H1 (cell line): Measurements from ENCODE around the gene WDR7. TPM values are rescaled to one million over a fixed set of nuclear protein-coding genes. Genes with fewer than 3 reads are reported as not detected.

Experiments
- CTCF ChIA-PET: fragments of 300-600 bp; sonication (Branson Sonifier 250); formaldehyde crosslinking; loops from one replicate; lab custom pipeline; 2021; ENCODE audit not compliant: partially characterized antibody; lab: Charles Lee
- POLR2A ChIA-PET: fragments of 300-600 bp; sonication (Branson Sonifier 250); formaldehyde crosslinking; loops from one replicate; lab custom pipeline; 2021; ENCODE audit warnings: inconsistent platforms; ENCODE audit not compliant: partially characterized antibody; lab: Charles Lee
- DNase-seq, 2 experiments: peaks; one replicate each; pipeline versions ENCODE4 v3.0.0 to v3.0.0-alpha.2; 2010 to 2022; ENCODE audit warnings: low spot score in 2 of 2, low read depth in 1 of 2, mixed read lengths in 1 of 2
- FAIRE-seq: peaks from 2 replicates; lab custom pipeline; 2011; peaks lifted over from hg19 to GRCh38; lab: Jason Lieb, UNC
- H2AFZ ChIP-seq: 2 replicates; pipeline ENCODE4 v1.8.1; 2012; ENCODE audit warnings: low read length, inconsistent platforms
- H2AK5ac ChIP-seq: 2 replicates; pipeline ENCODE4 v1.6.1; 2013; ENCODE audit warnings: low read depth, low read length
- H2BK120ac ChIP-seq: replicated peaks from 2 replicates; pipeline ENCODE3; 2013; ENCODE audit warnings: low read depth, low read length, inconsistent platforms
- H2BK12ac ChIP-seq: 2 replicates; pipeline ENCODE4 v1.6.1; 2013; ENCODE audit warnings: low read depth, low read length
- H2BK15ac ChIP-seq: 2 replicates; pipeline ENCODE4 v1.6.1; 2013; ENCODE audit warnings: low read length
- H2BK20ac ChIP-seq: 2 replicates; pipeline ENCODE4 v1.6.1; 2013; ENCODE audit warnings: low read length
- H2BK5ac ChIP-seq: 2 replicates; pipeline ENCODE4 v1.6.1; 2013; ENCODE audit warnings: low read depth, low read length
- H3K14ac ChIP-seq: 2 replicates; pipeline ENCODE4 v1.6.1; 2013; ENCODE audit warnings: inconsistent platforms; ENCODE audit not compliant: insufficient read length
- H3K18ac ChIP-seq: 2 replicates; pipeline ENCODE4 v1.6.1; 2013; ENCODE audit warnings: low read length; ENCODE audit errors: extremely low read depth
- H3K23ac ChIP-seq: 2 replicates; pipeline ENCODE4 v1.6.1; 2013; ENCODE audit warnings: inconsistent platforms; ENCODE audit not compliant: insufficient read length
- H3K23me2 ChIP-seq: 2 replicates; pipeline ENCODE4 v1.6.1; 2013; ENCODE audit warnings: low read depth, low read length
- H3K27ac ChIP-seq: 2 replicates; pipeline ENCODE4 v1.6.1; 2011; ENCODE audit warnings: low read depth, low read length, inconsistent platforms
- H3K27me3 ChIP-seq, 4 experiments: replicated peaks in 1 of 4; 1 replicate in 1 of 4; 2 replicates in 3 of 4; pipeline versions ENCODE4 v1.6.1 to v1.8.1; 2011 to 2013; ENCODE audit warnings: low read length in 3 of 4, mild to moderate bottlenecking in 3 of 4, inconsistent platforms in 2 of 4, mixed read lengths in 2 of 4, moderate library complexity in 1 of 4; ENCODE audit not compliant: control insufficient read depth in 3 of 4, insufficient read depth in 3 of 4; ENCODE audit errors: extremely low read depth in 1 of 4
- H3K36me3 ChIP-seq, 4 experiments: 2 replicates each; pipeline versions ENCODE4 v1.6.1 to v1.8.1; 2011 to 2013; ENCODE audit warnings: mild to moderate bottlenecking in 4 of 4, low read length in 3 of 4, moderate library complexity in 2 of 4, control low read depth in 1 of 4, inconsistent platforms in 1 of 4; ENCODE audit not compliant: insufficient read depth in 4 of 4, control insufficient read depth in 2 of 4
- H3K4ac ChIP-seq: replicated peaks from 2 replicates; pipeline ENCODE3; 2013; ENCODE audit warnings: low read length, low read depth, mixed read lengths, inconsistent platforms; ENCODE audit not compliant: insufficient read length
- H3K4me1 ChIP-seq, 4 experiments: replicated peaks in 1 of 4; 1 replicate in 1 of 4; 2 replicates in 3 of 4; pipeline versions ENCODE4 v1.6.1 to v1.8.1; 2011 to 2013; ENCODE audit warnings: low read length in 3 of 4, inconsistent platforms in 2 of 4, mixed read lengths in 1 of 4; ENCODE audit not compliant: insufficient read depth in 4 of 4, control insufficient read depth in 3 of 4
- H3K4me2 ChIP-seq, 2 experiments: 2 replicates each; pipeline versions ENCODE4 v1.6.1 to v1.8.1; 2011 to 2013; ENCODE audit warnings: low read depth in 2 of 2, low read length in 2 of 2, control low read depth in 1 of 2, inconsistent platforms in 1 of 2, mild to moderate bottlenecking in 1 of 2; ENCODE audit not compliant: insufficient read depth in 1 of 2
- H3K4me3 ChIP-seq, 4 experiments: fragments of 200-600, 300-600 bp in 1 of 4; sonication (generic), shearing (Covaris generic), sonication (Bioruptor Twin) in 1 of 4; 2 replicates each; pipeline versions ENCODE4 v1.5.1 to v1.8.1; 2011 to 2016; ENCODE audit warnings: low read length in 4 of 4, low read depth in 3 of 4, control low read depth in 2 of 4, inconsistent platforms in 2 of 4, mild to moderate bottlenecking in 2 of 4, mixed read lengths in 1 of 4, moderate library complexity in 1 of 4; ENCODE audit not compliant: insufficient read depth in 2 of 4; ENCODE audit errors: extremely low read depth in 1 of 4
- H3K56ac ChIP-seq: replicated peaks from 2 replicates; pipeline ENCODE3; 2013; ENCODE audit warnings: low read depth, mild to moderate bottlenecking, mixed read lengths, low read length, inconsistent platforms; ENCODE audit not compliant: insufficient read length
- H3K79me1 ChIP-seq: 2 replicates; pipeline ENCODE4 v1.6.1; 2013; ENCODE audit warnings: low read depth, low read length, control low read depth
- H3K79me2 ChIP-seq, 2 experiments: 2 replicates each; pipeline versions ENCODE4 v1.6.1 to v1.8.1; 2012 to 2013; ENCODE audit warnings: low read length in 2 of 2, mild to moderate bottlenecking in 2 of 2, inconsistent platforms in 1 of 2; ENCODE audit not compliant: insufficient read depth in 2 of 2, control insufficient read depth in 1 of 2
- H3K9ac ChIP-seq, 4 experiments: replicated peaks in 1 of 4; 1 replicate in 1 of 4; 2 replicates in 3 of 4; pipeline versions ENCODE4 v1.6.1 to v1.8.1; 2011 to 2013; ENCODE audit warnings: low read depth in 3 of 4, low read length in 3 of 4, control low read depth in 2 of 4, mild to moderate bottlenecking in 2 of 4, moderate library complexity in 2 of 4, inconsistent platforms in 1 of 4; ENCODE audit errors: extremely low read depth in 1 of 4
- H3K9me3 ChIP-seq, 2 experiments: 2 replicates each; pipeline versions ENCODE4 v1.6.1 to v1.8.1; 2012 to 2013; ENCODE audit warnings: mild to moderate bottlenecking in 2 of 2, moderate library complexity in 2 of 2, control low read depth in 1 of 2, inconsistent platforms in 1 of 2, low read depth in 1 of 2, low read length in 1 of 2, mixed read lengths in 1 of 2; ENCODE audit not compliant: insufficient read depth in 2 of 2
- H4K20me1 ChIP-seq, 2 experiments: replicated peaks in 1 of 2; 2 replicates each; pipeline versions ENCODE3 to v1.8.1; 2011 to 2013; ENCODE audit warnings: inconsistent platforms in 2 of 2, low read length in 2 of 2, mild to moderate bottlenecking in 1 of 2; ENCODE audit not compliant: insufficient read depth in 2 of 2, control insufficient read depth in 1 of 2
- H4K5ac ChIP-seq: 2 replicates; pipeline ENCODE4 v1.6.1; 2013; ENCODE audit warnings: low read length, low read depth, mixed read lengths, inconsistent platforms; ENCODE audit not compliant: insufficient read length
- H4K8ac ChIP-seq: 2 replicates; pipeline ENCODE4 v1.8.0; 2013; ENCODE audit warnings: mild to moderate bottlenecking, moderate library complexity, low read length, inconsistent platforms; ENCODE audit not compliant: insufficient read depth; ENCODE audit errors: extremely low read depth
- H4K91ac ChIP-seq: replicated peaks from 2 replicates; pipeline ENCODE3; 2013; ENCODE audit warnings: low read length, mixed read lengths, inconsistent platforms; ENCODE audit not compliant: insufficient read length
- BRCA1 ChIP-seq: IDR thresholded peaks from 2 replicates; pipeline ENCODE4 v1.6.1; 2012; ENCODE audit warnings: low read depth, low read length, improper control_type of control experiment
- CHD2 ChIP-seq: IDR thresholded peaks from 2 replicates; pipeline ENCODE4 v1.6.1; 2012; ENCODE audit warnings: low read length, improper control_type of control experiment
- CREB1 ChIP-seq: IDR thresholded peaks from 2 replicates; pipeline ENCODE4 v1.6.1; 2012; ENCODE audit warnings: inconsistent platforms
- FOSL1 ChIP-seq: IDR thresholded peaks from 2 replicates; pipeline ENCODE4 v1.6.1; 2011; ENCODE audit warnings: mild to moderate bottlenecking, low read depth, low read length, moderate library complexity; ENCODE audit not compliant: insufficient read depth
- JUN ChIP-seq: IDR thresholded peaks from 2 replicates; pipeline ENCODE4 v1.6.1; 2011; ENCODE audit warnings: low read depth, mild to moderate bottlenecking, improper control_type of control experiment, low read length
- POLR2A ChIP-seq, 2 experiments: IDR thresholded peaks; 1 replicate in 1 of 2; 2 replicates in 1 of 2; pipeline ENCODE4 v1.6.1; 2011; ENCODE audit warnings: low read depth in 2 of 2, low read length in 2 of 2, mild to moderate bottlenecking in 2 of 2; ENCODE audit errors: control extremely low read depth in 1 of 2
- POLR2AphosphoS5 ChIP-seq: IDR thresholded peaks from 2 replicates; pipeline ENCODE4 v1.6.1; 2011; ENCODE audit warnings: low read depth, low read length
- RAD21 ChIP-seq, 2 experiments: IDR thresholded peaks in 1 of 2; conservative IDR thresholded peaks in 1 of 2; 2 replicates each; pipeline ENCODE4 v1.6.1; 2011; ENCODE audit warnings: low read depth in 2 of 2, low read length in 2 of 2, improper control_type of control experiment in 1 of 2, inconsistent platforms in 1 of 2, mild to moderate bottlenecking in 1 of 2, moderate library complexity in 1 of 2
- SP1 ChIP-seq: IDR thresholded peaks from 2 replicates; pipeline ENCODE4 v1.6.1; 2011; ENCODE audit warnings: low read depth, low read length
- TAF1 ChIP-seq: IDR thresholded peaks from 2 replicates; pipeline ENCODE4 v1.6.1; 2011; ENCODE audit warnings: mild to moderate bottlenecking, low read depth, low read length
- TBP ChIP-seq: IDR thresholded peaks from 2 replicates; pipeline ENCODE4 v1.6.1; 2011; ENCODE audit warnings: low read depth, low read length, improper control_type of control experiment
- WGBS, 2 experiments: shearing (Covaris generic) in 1 of 2; methylation state at CpG; one replicate each; pipeline versions ENCODE4 v1.1.6 to v1.1.7; 2013 to 2015; ENCODE audit warnings: low lambda C conversion rate in 2 of 2, mixed read lengths in 2 of 2, inconsistent platforms in 1 of 2, low coverage in 1 of 2, missing lambda C conversion rate in 1 of 2; ENCODE audit not compliant: insufficient replicate concordance in 2 of 2, insufficient coverage in 1 of 2, insufficient read length in 1 of 2; ENCODE audit errors: extremely low coverage in 1 of 2, missing lambda C conversion rate in 1 of 2; 5-methylcytosine and 5-hydroxymethylcytosine counted together
- polyA plus RNA-seq, 7 experiments: library from polyadenylated mRNA; depleted of rRNA in 3 of 7; stranded (reverse) in 5 of 7; unstranded in 2 of 7; fragments of >200 nt in 5 of 7; fragments of 200-250 nt in 2 of 7; gene quantifications; 1 replicate in 5 of 7; 2 replicates in 1 of 7; 4 replicates in 1 of 7; pipeline versions ENCODE4 v1.2.1 to v1.2.3, GENCODE V29; 2011 to 2013; ENCODE audit warnings: missing spikeins in 2 of 7, mixed read lengths in 2 of 7
- total RNA-seq: library from RNA; stranded (reverse); fragmentation: NEBNext Ultra II Directional; extraction: Animal tissue kit (Norgen Biotek cat#: 25700); gene quantifications from 2 replicates; pipeline ENCODE4 v1.2.1, GENCODE V29; 2021
- TF ChIP-seq, protein P1 (sequence below), 3 experiments: IDR thresholded peaks; 1 replicate in 2 of 3; 2 replicates in 1 of 3; pipeline versions ENCODE4 v1.5.1 to v1.6.1; 2011; ENCODE audit warnings: low read length in 3 of 3, mild to moderate bottlenecking in 3 of 3, inconsistent platforms in 2 of 3, low read depth in 1 of 3, moderate library complexity in 1 of 3; ENCODE audit not compliant: insufficient read depth in 1 of 3; ENCODE audit errors: control extremely low read depth in 1 of 3

WDR7 gene
- total and polyA plus RNA-seq, 2 of the 8 experiments (the other 6 are each of a cell fraction or from before 2014, with no cell fraction given), result 5.5 to 15.2 TPM

DNA sequence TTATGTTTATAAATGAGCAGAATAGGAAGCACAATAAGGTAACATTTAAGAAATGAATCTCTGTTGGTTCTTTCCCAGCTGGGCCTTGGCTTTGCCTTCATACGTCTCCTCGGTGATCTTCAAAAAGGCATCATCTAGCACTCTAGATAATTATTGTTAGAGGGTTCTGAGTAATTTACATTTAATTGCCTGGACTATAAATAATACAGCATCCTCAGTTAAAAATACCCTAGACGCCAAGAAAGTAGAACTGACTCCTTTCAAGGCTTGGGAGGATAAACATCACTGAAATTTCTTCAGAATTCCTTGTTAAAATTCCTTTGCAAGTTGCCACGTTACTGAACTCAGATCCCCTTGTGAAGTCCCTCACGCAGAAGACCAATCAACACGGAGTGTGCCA, 296.1 kb downstream of the WDR7 start:
- Histone ChIP-seq H3K56ac (no peak overlapping the region), H3K4me2 (no peak overlapping the region)

More for the DNA sequence above, 296.1 kb downstream of the WDR7 start:
- no peak overlapping the region for H2BK12ac ChIP-seq
- no peak overlapping the region for H2BK20ac ChIP-seq
- POLR2A ChIA-PET, result no interaction called here
- no peak overlapping the region for H2BK5ac ChIP-seq
- no peak overlapping the region for H3K9ac ChIP-seq
- H4K20me1 ChIP-seq, result no peaks in the 10 kb centered on the region
- no peak overlapping the region for H3K4me3 ChIP-seq
- H3K23ac ChIP-seq, result no peak overlapping the region
- no peak overlapping the region for H3K4ac ChIP-seq
- H4K5ac ChIP-seq, result no peak overlapping the region
- H3K36me3 ChIP-seq, result no peaks in the 10 kb centered on the region
- no peak overlapping the region for H3K18ac ChIP-seq
- no peaks in the 10 kb centered on the region for H3K79me2 ChIP-seq
- no peak overlapping the region for H3K14ac ChIP-seq
- H2AK5ac ChIP-seq, result no peak overlapping the region
- FAIRE-seq, result no peak
- no peaks in the 10 kb centered on the region for H3K4me1 ChIP-seq
- H3K9me3 ChIP-seq, result no peaks in the 10 kb centered on the region
- H2BK15ac ChIP-seq, result no peak overlapping the region
- no peak overlapping the region for H2BK120ac ChIP-seq
- H4K8ac ChIP-seq, result no peak overlapping the region
- no peak for TF ChIP-seq RAD21 (IDR thresholded peaks at IDR 0.05 in 1 of 2, conservative IDR thresholded peaks at IDR 0.05 in 1 of 2; ENCODE audit: low read depth in 2 of 2, low read length in 2 of 2)
- TF ChIP-seq CHD2, result no peak
- TF ChIP-seq POLR2A (IDR thresholded peaks at IDR 0.05; ENCODE audit: control extremely low read depth in 1 of 2, low read depth in 2 of 2, low read length in 2 of 2), result no peak
- TF ChIP-seq SP1, result no peak
- no peak for TF ChIP-seq BRCA1
- TF ChIP-seq, protein P1, sequence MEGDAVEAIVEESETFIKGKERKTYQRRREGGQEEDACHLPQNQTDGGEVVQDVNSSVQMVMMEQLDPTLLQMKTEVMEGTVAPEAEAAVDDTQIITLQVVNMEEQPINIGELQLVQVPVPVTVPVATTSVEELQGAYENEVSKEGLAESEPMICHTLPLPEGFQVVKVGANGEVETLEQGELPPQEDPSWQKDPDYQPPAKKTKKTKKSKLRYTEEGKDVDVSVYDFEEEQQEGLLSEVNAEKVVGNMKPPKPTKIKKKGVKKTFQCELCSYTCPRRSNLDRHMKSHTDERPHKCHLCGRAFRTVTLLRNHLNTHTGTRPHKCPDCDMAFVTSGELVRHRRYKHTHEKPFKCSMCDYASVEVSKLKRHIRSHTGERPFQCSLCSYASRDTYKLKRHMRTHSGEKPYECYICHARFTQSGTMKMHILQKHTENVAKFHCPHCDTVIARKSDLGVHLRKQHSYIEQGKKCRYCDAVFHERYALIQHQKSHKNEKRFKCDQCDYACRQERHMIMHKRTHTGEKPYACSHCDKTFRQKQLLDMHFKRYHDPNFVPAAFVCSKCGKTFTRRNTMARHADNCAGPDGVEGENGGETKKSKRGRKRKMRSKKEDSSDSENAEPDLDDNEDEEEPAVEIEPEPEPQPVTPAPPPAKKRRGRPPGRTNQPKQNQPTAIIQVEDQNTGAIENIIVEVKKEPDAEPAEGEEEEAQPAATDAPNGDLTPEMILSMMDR (IDR thresholded peaks at IDR 0.05; ENCODE audit: control extremely low read depth in 1 of 3, insufficient read depth in 1 of 3, low read depth in 1 of 3, low read length in 3 of 3), result no peak
- no peak for TF ChIP-seq POLR2AphosphoS5
- TF ChIP-seq JUN, result no peak
- TF ChIP-seq CREB1, result no peak
- no peak for TF ChIP-seq TBP
- no peak for TF ChIP-seq TAF1
- no peak for TF ChIP-seq FOSL1
- TF ChIP-seq, all 59 proteins: peak for 0
- Histone ChIP-seq H2AFZ (no peak overlapping the region), H3K27me3 (peaks cover 0 to 1% (median 0%) of the 10 kb centered on the region in 4 experiments; a peak in 1 of 7 replicates), H3K79me1 (no peaks in the 10 kb centered on the region), H3K23me2 (no peaks in the 10 kb centered on the region), H4K91ac (no peak overlapping the region), H3K27ac (no peak overlapping the region)
- CTCF ChIA-PET, result no interaction called here
- no peak for DNase-seq
- WGBS, 2 experiments, result 92% methylated on average over 6 of the region's 6 CpGs; no CpG with 5 or more reads in 1 of the 2 experiments
